H9 (cell line): ENCODE results near the gene GSC2. TPM values are rescaled to one million over a fixed set of nuclear protein-coding genes. Genes with fewer than 3 reads are reported as not detected.

Experiments used
- DNase-seq: peaks from one replicate; pipeline ENCODE4 v3.0.0-alpha.2; 2017
- H2AFZ ChIP-seq: one replicate; pipeline ENCODE4 v1.6.1; 2013; ENCODE audit warnings: mild to moderate bottlenecking, low read length, control low read depth, moderate library complexity
- H2AK5ac ChIP-seq: 2 replicates; pipeline ENCODE4 v1.6.1; 2013; ENCODE audit warnings: low read length, control low read depth, mixed read lengths; ENCODE audit not compliant: insufficient read length
- H2BK120ac ChIP-seq: one replicate; pipeline ENCODE4 v1.6.1; 2013; ENCODE audit warnings: low read depth, mild to moderate bottlenecking, low read length, control low read depth, inconsistent platforms; ENCODE audit not compliant: poor library complexity, severe bottlenecking
- H2BK12ac ChIP-seq: 2 replicates; pipeline ENCODE4 v1.6.1; 2013; ENCODE audit warnings: low read length, control low read depth, mixed read lengths, low read depth; ENCODE audit not compliant: insufficient read length
- H2BK15ac ChIP-seq: 2 replicates; pipeline ENCODE4 v1.6.1; 2013; ENCODE audit warnings: low read depth, low read length, control low read depth
- H2BK20ac ChIP-seq: one replicate; pipeline ENCODE4 v1.6.1; 2013; ENCODE audit warnings: low read depth, mild to moderate bottlenecking, low read length, control low read depth, inconsistent platforms; ENCODE audit not compliant: poor library complexity, severe bottlenecking
- H2BK5ac ChIP-seq: 2 replicates; pipeline ENCODE4 v1.6.1; 2013; ENCODE audit warnings: low read length, control low read depth, mixed read lengths; ENCODE audit not compliant: insufficient read length
- H3K14ac ChIP-seq: 2 replicates; pipeline ENCODE4 v1.6.1; 2013; ENCODE audit warnings: low read length, control low read depth; ENCODE audit not compliant: insufficient read depth
- H3K18ac ChIP-seq: 2 replicates; pipeline ENCODE4 v1.6.1; 2013; ENCODE audit warnings: low read depth, mild to moderate bottlenecking, mixed read lengths, low read length, control low read depth; ENCODE audit not compliant: insufficient read length
- H3K23ac ChIP-seq: 2 replicates; pipeline ENCODE4 v1.6.1; 2013; ENCODE audit warnings: low read length, control low read depth, mixed read lengths, low read depth; ENCODE audit not compliant: insufficient read length
- H3K23me2 ChIP-seq: 2 replicates; pipeline ENCODE4 v1.6.1; 2013; ENCODE audit warnings: low read depth, mild to moderate bottlenecking, mixed read lengths, low read length, control low read depth; ENCODE audit not compliant: insufficient read length, poor library complexity, severe bottlenecking
- H3K27ac ChIP-seq: 2 replicates; pipeline ENCODE4 v1.5.1; 2013; ENCODE audit warnings: low read length, control low read depth, mixed read lengths, low read depth; ENCODE audit not compliant: insufficient read length
- H3K27me3 ChIP-seq: 2 replicates; pipeline ENCODE4 v1.6.1; 2013; ENCODE audit warnings: low read length, control low read depth, inconsistent platforms; ENCODE audit not compliant: insufficient read depth
- H3K4ac ChIP-seq: 2 replicates; pipeline ENCODE4 v1.6.1; 2013; ENCODE audit warnings: low read depth, mild to moderate bottlenecking, control low read depth, inconsistent platforms, low read length, moderate library complexity
- H3K4me1 ChIP-seq: 2 replicates; pipeline ENCODE4 v1.6.1; 2013; ENCODE audit warnings: low read length, control low read depth, inconsistent platforms; ENCODE audit not compliant: insufficient read depth
- H3K4me2 ChIP-seq: 2 replicates; pipeline ENCODE4 v1.6.1; 2013; ENCODE audit warnings: low read length, control low read depth, mixed read lengths; ENCODE audit not compliant: insufficient read length, insufficient read depth
- H3K56ac ChIP-seq: 2 replicates; pipeline ENCODE4 v1.6.1; 2013; ENCODE audit warnings: low read depth, mild to moderate bottlenecking, mixed read lengths, low read length, control low read depth; ENCODE audit not compliant: insufficient read length
- H3K79me1 ChIP-seq: 2 replicates; pipeline ENCODE4 v1.6.1; 2013; ENCODE audit warnings: low read depth, mild to moderate bottlenecking, moderate library complexity, low read length, control low read depth, inconsistent platforms; ENCODE audit not compliant: insufficient read depth, poor library complexity, severe bottlenecking
- H3K79me2 ChIP-seq: 2 replicates; pipeline ENCODE4 v1.6.1; 2013; ENCODE audit warnings: low read length, control low read depth, inconsistent platforms; ENCODE audit not compliant: insufficient read depth
- H3K9ac ChIP-seq: 2 replicates; pipeline ENCODE4 v1.6.1; 2013; ENCODE audit warnings: low read length, control low read depth, mixed read lengths; ENCODE audit not compliant: insufficient read length; ENCODE audit errors: extremely low read depth
- H3K9me3 ChIP-seq: one replicate; pipeline ENCODE4 v1.6.1; 2013; ENCODE audit warnings: low read depth, low read length, inconsistent platforms; ENCODE audit not compliant: control insufficient read depth
- H3T11ph ChIP-seq: one replicate; pipeline ENCODE4 v1.6.1; 2013; ENCODE audit warnings: mild to moderate bottlenecking, low read length, control low read depth, inconsistent platforms
- H4K20me1 ChIP-seq: one replicate; pipeline ENCODE4 v1.6.1; 2013; ENCODE audit not compliant: control insufficient read depth, insufficient read length, insufficient read depth
- H4K5ac ChIP-seq: 2 replicates; pipeline ENCODE4 v1.6.1; 2013; ENCODE audit warnings: low read depth, mild to moderate bottlenecking, mixed read lengths, low read length, control low read depth; ENCODE audit not compliant: insufficient read length
- H4K8ac ChIP-seq: replicated peaks from 2 replicates; pipeline ENCODE4 v1.6.1; 2013; ENCODE audit warnings: low read length, control low read depth, mixed read lengths, low read depth; ENCODE audit not compliant: insufficient read length
- H4K91ac ChIP-seq: 2 replicates; pipeline ENCODE4 v1.6.1; 2013; ENCODE audit warnings: low read depth, mild to moderate bottlenecking, moderate library complexity, mixed read lengths, low read length, control low read depth; ENCODE audit not compliant: insufficient read length
- H3K27ac Mint-ChIP-seq, 3 experiments: 2 replicates in 2 of 3; 3 replicates in 1 of 3; pipeline ENCODE4 v1.8.0; 2020 to 2021; ENCODE audit warnings: mixed read lengths in 3 of 3, mild to moderate bottlenecking in 1 of 3, moderate library complexity in 1 of 3
- H3K27me3 Mint-ChIP-seq: 2 replicates; pipeline ENCODE4 v1.8.0; 2021; ENCODE audit warnings: low read depth, mild to moderate bottlenecking, moderate library complexity, mixed read lengths
- H3K36me3 Mint-ChIP-seq, 3 experiments: 2 replicates in 2 of 3; 3 replicates in 1 of 3; pipeline ENCODE4 v1.8.0; 2020 to 2021; ENCODE audit warnings: low read depth in 3 of 3, mixed read lengths in 3 of 3; ENCODE audit not compliant: insufficient read depth in 1 of 3
- H3K4me1 Mint-ChIP-seq, 2 experiments: 2 replicates each; pipeline ENCODE4 v1.8.0; 2020; ENCODE audit warnings: mixed read lengths in 2 of 2
- H3K4me3 Mint-ChIP-seq, 2 experiments: 2 replicates in 1 of 2; 3 replicates in 1 of 2; pipeline ENCODE4 v1.8.0; 2020 to 2021; ENCODE audit warnings: mild to moderate bottlenecking in 2 of 2, mixed read lengths in 2 of 2, moderate library complexity in 1 of 2
- H3K9me3 Mint-ChIP-seq, 2 experiments: 2 replicates in 1 of 2; 3 replicates in 1 of 2; pipeline ENCODE4 v1.8.0; 2020; ENCODE audit warnings: mild to moderate bottlenecking in 2 of 2, mixed read lengths in 2 of 2, moderate library complexity in 1 of 2
- WGBS: extraction: QIAGEN DNeasy Blood & Tissue Kit; methylation state at CpG from one replicate; pipeline ENCODE4 v1.1.7; 2013; ENCODE audit warnings: missing lambda C conversion rate, low lambda C conversion rate, mixed read lengths; ENCODE audit not compliant: insufficient read length; ENCODE audit errors: extremely low coverage; 5-methylcytosine and 5-hydroxymethylcytosine counted together
- total RNA-seq: library from RNA; stranded (reverse); gene quantifications from 2 replicates; pipeline ENCODE4 v1.2.1, GENCODE V29; 2021
- TF ChIP-seq, protein P1 (sequence below): fragments of 200-600 bp; sonication (generic); conservative IDR thresholded peaks from 3 replicates; pipeline ENCODE4 v1.8.0; 2021; ENCODE audit warnings: antibody characterized with exemption, mild to moderate bottlenecking

GSC2 gene
- total RNA-seq, 1 experiment from 2014 or later: 0.22 TPM

DNA sequence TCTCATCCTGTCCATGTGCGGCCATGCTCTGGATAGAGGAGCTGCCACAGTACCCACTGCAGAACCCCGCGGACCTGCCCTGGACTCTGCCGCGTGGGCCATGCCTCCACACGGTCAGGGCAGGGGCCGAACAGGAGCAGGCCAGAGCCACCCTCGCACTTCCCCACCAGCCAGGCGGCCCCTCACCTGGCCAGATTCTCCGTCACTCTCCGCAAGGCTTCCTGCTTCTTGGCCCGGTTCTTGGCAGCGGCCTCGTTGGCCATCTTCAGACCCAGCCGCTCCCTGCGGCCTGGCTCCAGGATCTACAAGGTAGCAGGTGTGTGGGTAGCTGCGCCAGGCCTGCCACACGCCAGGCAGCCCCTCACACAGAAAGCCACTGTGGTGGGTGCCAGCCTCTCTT lies 15.2 kb downstream of the GSC2 start:
- Histone ChIP-seq H3K23ac (no peak overlapping the region), H3K14ac (no peak overlapping the region), H2BK15ac (no peak overlapping the region), H3K27ac (no peak overlapping the region), H3K56ac (no peak overlapping the region), H2BK12ac (no peak overlapping the region), H2BK5ac (no peak overlapping the region), H4K20me1 (no peaks in the 10 kb centered on the region), H3K79me1 (no peaks in the 10 kb centered on the region), H3K4me1 (no peaks in the 10 kb centered on the region), H4K91ac (no peak overlapping the region), H3T11ph (no peak overlapping the region), H3K4me2 (no peak overlapping the region), H3K23me2 (no peaks in the 10 kb centered on the region), H3K9me3 (no peaks in the 10 kb centered on the region), H3K9ac (no peak overlapping the region), H2BK20ac (no peak overlapping the region), H3K27me3 (no peaks in the 10 kb centered on the region), H4K8ac (no peak overlapping the region), H3K4ac (no peak overlapping the region), H2AK5ac (no peak overlapping the region), H2BK120ac (no peak overlapping the region), H4K5ac (no peak overlapping the region), H3K79me2 (no peaks in the 10 kb centered on the region), H3K18ac (no peak overlapping the region), H2AFZ (no peak overlapping the region)
- no CpG with 5 or more reads among the region's 18 CpGs for WGBS
- Mint-ChIP-seq H3K4me1 (no peaks in the 10 kb centered on the region; a peak in 1 of 4 replicates), H3K27ac (no peak overlapping the region), H3K27me3 (no peaks in the 10 kb centered on the region), H3K9me3 (no peaks in the 10 kb centered on the region), H3K36me3 (peaks cover 24 to 72% (median 53%) of the 10 kb centered on the region in 3 experiments), H3K4me3 (no peak overlapping the region)
- DNase-seq: no peak
- TF ChIP-seq, protein P1, sequence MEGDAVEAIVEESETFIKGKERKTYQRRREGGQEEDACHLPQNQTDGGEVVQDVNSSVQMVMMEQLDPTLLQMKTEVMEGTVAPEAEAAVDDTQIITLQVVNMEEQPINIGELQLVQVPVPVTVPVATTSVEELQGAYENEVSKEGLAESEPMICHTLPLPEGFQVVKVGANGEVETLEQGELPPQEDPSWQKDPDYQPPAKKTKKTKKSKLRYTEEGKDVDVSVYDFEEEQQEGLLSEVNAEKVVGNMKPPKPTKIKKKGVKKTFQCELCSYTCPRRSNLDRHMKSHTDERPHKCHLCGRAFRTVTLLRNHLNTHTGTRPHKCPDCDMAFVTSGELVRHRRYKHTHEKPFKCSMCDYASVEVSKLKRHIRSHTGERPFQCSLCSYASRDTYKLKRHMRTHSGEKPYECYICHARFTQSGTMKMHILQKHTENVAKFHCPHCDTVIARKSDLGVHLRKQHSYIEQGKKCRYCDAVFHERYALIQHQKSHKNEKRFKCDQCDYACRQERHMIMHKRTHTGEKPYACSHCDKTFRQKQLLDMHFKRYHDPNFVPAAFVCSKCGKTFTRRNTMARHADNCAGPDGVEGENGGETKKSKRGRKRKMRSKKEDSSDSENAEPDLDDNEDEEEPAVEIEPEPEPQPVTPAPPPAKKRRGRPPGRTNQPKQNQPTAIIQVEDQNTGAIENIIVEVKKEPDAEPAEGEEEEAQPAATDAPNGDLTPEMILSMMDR: no peak
